ENCODE measurements around the gene RXFP3. TPM values are rescaled to one million over a fixed set of nuclear protein-coding genes. Genes with fewer than 3 reads are reported as not detected.
"Not testable (repeated sequence)": the region's sequence is repeated elsewhere in the genome, so short reads cannot be mapped to it uniquely, and the experiment has no call there.

Gene RXFP3
- total RNA-seq, 2 donors from 2014 or later = not detected

DNA sequence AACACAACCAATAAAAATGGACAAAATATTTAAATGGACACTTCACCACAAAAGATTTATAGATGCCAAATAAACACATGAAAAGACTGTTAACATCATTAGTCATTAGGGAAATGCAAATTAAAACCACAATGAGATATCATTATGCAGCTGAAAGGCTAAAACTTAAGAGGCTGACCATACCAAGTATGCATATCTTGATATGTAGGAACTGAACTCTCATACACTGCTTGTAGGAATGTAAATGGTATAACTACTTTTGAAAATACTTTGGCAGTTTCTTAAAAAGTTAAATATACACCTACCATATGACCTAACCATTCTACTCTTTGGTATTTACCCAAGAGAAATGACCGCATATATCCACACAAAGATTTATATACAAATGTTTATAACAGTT, 30.8 kb upstream of the RXFP3 start:
- Histone ChIP-seq H3K4me3 (no peak overlapping the region), H3K36me3 (no peaks in the 10 kb centered on the region), H3K4me1 (replicated peaks) (no peaks in the 10 kb centered on the region), H3K9me3 (no peaks in the 10 kb centered on the region), H3K27me3 (replicated peaks; ENCODE audit: insufficient read depth) (no peaks in the 10 kb centered on the region), H3K27ac (no peak overlapping the region)
- TF ChIP-seq, protein P1, sequence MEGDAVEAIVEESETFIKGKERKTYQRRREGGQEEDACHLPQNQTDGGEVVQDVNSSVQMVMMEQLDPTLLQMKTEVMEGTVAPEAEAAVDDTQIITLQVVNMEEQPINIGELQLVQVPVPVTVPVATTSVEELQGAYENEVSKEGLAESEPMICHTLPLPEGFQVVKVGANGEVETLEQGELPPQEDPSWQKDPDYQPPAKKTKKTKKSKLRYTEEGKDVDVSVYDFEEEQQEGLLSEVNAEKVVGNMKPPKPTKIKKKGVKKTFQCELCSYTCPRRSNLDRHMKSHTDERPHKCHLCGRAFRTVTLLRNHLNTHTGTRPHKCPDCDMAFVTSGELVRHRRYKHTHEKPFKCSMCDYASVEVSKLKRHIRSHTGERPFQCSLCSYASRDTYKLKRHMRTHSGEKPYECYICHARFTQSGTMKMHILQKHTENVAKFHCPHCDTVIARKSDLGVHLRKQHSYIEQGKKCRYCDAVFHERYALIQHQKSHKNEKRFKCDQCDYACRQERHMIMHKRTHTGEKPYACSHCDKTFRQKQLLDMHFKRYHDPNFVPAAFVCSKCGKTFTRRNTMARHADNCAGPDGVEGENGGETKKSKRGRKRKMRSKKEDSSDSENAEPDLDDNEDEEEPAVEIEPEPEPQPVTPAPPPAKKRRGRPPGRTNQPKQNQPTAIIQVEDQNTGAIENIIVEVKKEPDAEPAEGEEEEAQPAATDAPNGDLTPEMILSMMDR (IDR thresholded peaks at IDR 0.05) = no peak
- TF ChIP-seq POLR2AphosphoS5 (IDR thresholded peaks at IDR 0.05) (no peak), POLR2A (IDR thresholded peaks at IDR 0.05) (no peak)
- DNase-seq (ENCODE audit: low spot score) = no peak
- WGBS = 71% methylated on average over 1 of the region's 1 CpG
- intact Hi-C loops (cut with DNase I) = no loop called here

DNA sequence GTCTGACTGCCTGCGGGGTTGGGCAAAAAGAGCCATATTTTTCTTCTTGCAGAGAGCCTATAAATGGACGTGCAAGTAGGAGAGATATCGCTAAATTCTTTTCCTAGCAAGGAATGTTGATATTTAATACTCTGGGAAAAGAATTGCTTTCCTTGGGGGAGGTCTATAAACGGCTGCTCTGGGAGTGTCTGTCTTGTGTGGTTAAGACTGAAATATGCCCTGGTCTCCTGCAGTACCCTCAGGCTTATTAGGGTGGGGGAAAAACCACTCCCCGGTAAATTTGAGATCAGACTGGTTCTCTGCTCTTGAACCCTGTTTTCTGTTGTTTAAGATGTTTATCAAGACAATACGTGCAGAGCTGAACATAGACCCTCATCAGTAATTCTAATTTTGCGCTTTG, 29.9 kb upstream of the RXFP3 start:
- H3K4me3 ChIP-seq; H3K36me3 ChIP-seq; H3K4me1 ChIP-seq (replicated peaks); H3K27me3 ChIP-seq (replicated peaks; ENCODE audit: insufficient read depth); DNase-seq (ENCODE audit: low spot score); H3K27ac ChIP-seq; intact Hi-C loops (cut with DNase I); H3K9me3 ChIP-seq: not testable (repeated sequence)
- WGBS = 82% methylated on average over 7 of the region's 7 CpGs

DNA sequence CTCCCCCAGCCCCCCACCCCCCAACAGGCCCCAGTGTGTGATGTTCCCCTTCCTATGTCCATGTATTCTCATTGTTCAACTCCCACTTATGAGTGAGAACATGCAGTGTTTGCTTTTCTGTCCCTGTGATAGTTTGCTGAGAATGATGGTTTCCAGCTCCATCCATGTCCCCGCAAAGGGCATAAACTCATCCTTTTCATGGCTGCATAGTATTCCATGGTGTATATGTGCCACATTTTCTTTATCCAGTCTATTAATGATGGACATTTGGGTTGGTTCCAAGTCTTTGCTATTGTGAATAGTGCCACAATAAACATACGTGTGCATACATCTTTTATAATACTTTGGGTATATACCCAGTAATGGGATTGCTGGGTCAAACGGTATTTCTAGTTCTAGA, 21.3 kb upstream of the RXFP3 start:
- H3K27me3 ChIP-seq (replicated peaks; ENCODE audit: insufficient read depth); H3K36me3 ChIP-seq; intact Hi-C loops (cut with DNase I); H3K27ac ChIP-seq; H3K4me1 ChIP-seq (replicated peaks); DNase-seq (ENCODE audit: low spot score); H3K4me3 ChIP-seq; H3K9me3 ChIP-seq: not testable (repeated sequence)
- whole genome bisulfite sequencing = 96% methylated on average over 3 of the region's 3 CpGs

DNA sequence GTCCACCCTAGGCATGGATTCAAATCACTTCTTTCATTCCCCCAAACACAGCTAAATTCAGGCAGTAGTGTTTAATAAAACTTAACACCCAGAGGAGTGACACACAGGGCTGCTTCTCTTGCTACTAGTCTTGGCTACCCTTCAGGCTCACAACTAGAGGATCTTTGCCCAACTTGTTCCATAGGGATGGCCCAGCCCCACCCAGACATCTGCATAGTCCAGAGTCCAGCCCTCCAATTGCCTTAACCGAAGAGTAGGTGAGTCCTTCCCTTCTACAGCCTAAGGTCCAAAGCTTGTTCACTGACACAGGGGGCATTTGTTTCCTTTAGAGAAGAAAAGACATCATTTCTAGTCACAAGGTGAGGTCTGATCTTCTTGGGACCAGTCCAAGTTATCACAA, 15.2 kb upstream of the RXFP3 start:
- intact Hi-C loops (cut with DNase I) = no loop called here
- H3K4me1 ChIP-seq (replicated peaks) = no peaks in the 10 kb centered on the region
- no peaks in the 10 kb centered on the region for H3K9me3 ChIP-seq
- 88% methylated on average over 1 of the region's 1 CpG for WGBS
- no peak overlapping the region for H3K27ac ChIP-seq
- TF ChIP-seq POLR2A (IDR thresholded peaks at IDR 0.05) (no peak), POLR2AphosphoS5 (IDR thresholded peaks at IDR 0.05) (no peak)
- TF ChIP-seq, protein P1 (IDR thresholded peaks at IDR 0.05) = no peak
- H3K27me3 ChIP-seq (replicated peaks; ENCODE audit: insufficient read depth) = no peaks in the 10 kb centered on the region
- H3K36me3 ChIP-seq = no peaks in the 10 kb centered on the region
- DNase-seq (ENCODE audit: low spot score) = no peak
- no peak overlapping the region for H3K4me3 ChIP-seq

DNA sequence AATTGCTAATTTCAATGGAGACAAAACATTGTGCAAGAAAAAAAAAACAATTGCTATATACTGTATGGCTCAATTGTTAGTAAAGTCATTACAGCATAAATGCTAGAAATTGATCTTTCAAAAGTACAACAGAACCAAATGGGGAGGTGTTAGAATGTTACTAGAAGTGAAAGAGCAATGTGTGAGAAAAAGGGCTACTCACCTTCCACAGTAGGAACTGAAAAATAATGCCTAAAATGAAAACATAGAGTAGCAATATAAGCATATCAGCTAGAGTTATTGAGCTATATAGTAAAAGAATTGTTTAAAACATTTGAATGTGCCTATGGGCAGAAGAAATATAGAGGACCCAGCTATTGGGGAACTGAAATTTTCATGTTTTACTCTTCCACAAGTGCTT, 10.9 kb upstream of the RXFP3 start:
- Histone ChIP-seq H3K27me3 (replicated peaks; ENCODE audit: insufficient read depth) (no peaks in the 10 kb centered on the region), H3K36me3 (no peaks in the 10 kb centered on the region), H3K4me3 (no peak overlapping the region), H3K27ac (no peak overlapping the region), H3K4me1 (replicated peaks) (no peaks in the 10 kb centered on the region), H3K9me3 (no peaks in the 10 kb centered on the region)
- intact Hi-C loops (cut with DNase I) = no loop called here
- no peak for DNase-seq (ENCODE audit: low spot score)
- TF ChIP-seq, protein P1 (IDR thresholded peaks at IDR 0.05) = no peak
- TF ChIP-seq POLR2A (IDR thresholded peaks at IDR 0.05) (no peak), POLR2AphosphoS5 (IDR thresholded peaks at IDR 0.05) (no peak)

DNA sequence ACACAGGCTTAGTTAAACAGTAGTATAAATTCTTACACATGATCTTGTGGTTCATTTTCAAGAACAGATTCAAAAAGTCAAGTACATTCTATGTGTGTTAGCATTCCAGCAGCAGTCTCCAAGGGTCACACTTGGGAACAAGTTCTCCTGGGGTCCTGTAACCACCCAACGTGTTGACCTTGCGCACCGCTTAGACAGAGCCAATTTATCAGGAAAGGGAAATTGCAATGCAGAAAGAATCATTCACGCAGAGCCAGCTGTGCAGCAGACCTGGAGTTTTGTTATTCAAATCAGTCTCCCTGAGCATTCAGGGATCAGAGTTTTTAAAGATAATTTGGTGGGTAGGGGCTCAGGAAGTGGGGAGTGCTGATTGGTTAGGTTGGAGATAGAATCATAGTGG, 8.5 kb upstream of the RXFP3 start:
- Histone ChIP-seq H3K36me3 (no peaks in the 10 kb centered on the region), H3K4me3 (no peak overlapping the region), H3K9me3 (no peaks in the 10 kb centered on the region), H3K27ac (no peak overlapping the region), H3K27me3 (replicated peaks; ENCODE audit: insufficient read depth) (no peaks in the 10 kb centered on the region), H3K4me1 (replicated peaks) (no peaks in the 10 kb centered on the region)
- intact Hi-C loops (cut with DNase I) = no loop called here
- 57% methylated on average over 4 of the region's 4 CpGs for WGBS
- no peak for DNase-seq (ENCODE audit: low spot score)
- TF ChIP-seq POLR2A (IDR thresholded peaks at IDR 0.05) = no peak
- TF ChIP-seq, protein P1 (IDR thresholded peaks at IDR 0.05) = no peak
- no peak for TF ChIP-seq POLR2AphosphoS5 (IDR thresholded peaks at IDR 0.05)
